NCI-H2227 (cell line): ENCODE data around the gene ITPRIP.
A peak's percentile ranks its signal among the peaks of the same experiment; 100 is the strongest.

Experiments used
- DNase-seq: peaks from one replicate; lab custom pipeline; 2025; ENCODE audit not compliant: unreplicated experiment; lab: John Stamatoyannopoulos, UW

ITPRIP gene

DNA sequence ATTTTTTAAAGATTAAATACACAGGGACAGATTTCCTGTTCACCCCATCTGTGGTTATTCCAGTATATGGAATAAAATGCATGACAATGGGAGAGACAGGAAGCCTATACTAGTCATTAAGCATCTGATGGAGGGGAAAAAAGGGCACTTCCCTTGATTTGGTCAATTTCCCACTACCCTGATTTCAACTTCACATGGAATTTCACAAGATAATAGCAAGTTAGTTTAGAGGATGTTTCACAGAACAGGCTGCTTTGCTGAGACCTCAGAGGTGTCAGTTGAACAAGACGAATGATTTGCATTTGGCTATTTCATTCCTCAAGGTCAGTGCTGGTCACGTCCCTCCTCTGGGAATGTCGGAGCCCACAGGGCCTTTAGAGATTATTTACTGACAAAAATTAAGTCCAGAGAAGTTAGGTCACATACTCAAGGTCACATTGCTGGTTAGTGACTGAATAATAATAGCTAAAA, 4.7 kb upstream of the ITPRIP start:
- DNase-seq = no peak

DNA sequence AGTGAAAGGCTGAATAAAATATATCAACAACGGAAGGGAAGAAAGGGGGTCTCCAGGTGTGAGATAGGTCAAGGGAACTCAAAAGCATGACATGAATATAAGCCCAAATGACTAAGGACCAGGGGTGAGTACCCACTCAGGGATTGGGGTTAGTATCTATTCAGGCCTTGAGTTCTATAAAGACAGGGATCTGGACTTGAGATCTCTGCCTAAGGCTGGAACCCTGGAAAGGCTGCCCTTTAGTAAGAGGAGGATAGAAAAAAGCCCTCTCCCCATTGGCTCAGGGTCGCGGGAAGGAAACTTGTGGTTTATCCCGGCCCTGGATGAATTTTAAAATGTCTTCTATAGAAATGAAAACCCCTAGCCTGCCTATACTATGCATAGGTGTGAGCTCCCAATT, 2.4 kb upstream of the ITPRIP start:
- no peak for DNase-seq

DNA sequence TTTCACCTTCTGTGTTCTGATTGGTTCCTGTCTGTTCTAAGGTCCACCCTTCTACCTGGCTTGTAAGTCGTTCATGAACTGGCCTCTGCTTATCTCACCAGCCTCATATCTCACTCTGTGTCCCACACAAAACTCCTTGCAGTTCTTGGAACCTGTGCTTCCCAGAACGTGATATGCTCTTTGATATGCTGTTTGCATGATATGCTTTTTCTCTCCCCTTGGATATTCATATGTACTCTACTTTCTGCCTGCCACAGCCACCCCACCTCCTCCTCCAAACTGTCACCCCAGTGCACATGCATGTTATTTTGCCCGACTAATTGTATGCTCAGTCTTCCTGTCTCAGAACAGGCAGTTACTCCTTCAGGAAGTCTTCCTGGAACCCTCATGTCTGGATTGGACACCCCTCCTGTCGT, 1.9 kb upstream of the ITPRIP start:
- no peak for DNase-seq

DNA sequence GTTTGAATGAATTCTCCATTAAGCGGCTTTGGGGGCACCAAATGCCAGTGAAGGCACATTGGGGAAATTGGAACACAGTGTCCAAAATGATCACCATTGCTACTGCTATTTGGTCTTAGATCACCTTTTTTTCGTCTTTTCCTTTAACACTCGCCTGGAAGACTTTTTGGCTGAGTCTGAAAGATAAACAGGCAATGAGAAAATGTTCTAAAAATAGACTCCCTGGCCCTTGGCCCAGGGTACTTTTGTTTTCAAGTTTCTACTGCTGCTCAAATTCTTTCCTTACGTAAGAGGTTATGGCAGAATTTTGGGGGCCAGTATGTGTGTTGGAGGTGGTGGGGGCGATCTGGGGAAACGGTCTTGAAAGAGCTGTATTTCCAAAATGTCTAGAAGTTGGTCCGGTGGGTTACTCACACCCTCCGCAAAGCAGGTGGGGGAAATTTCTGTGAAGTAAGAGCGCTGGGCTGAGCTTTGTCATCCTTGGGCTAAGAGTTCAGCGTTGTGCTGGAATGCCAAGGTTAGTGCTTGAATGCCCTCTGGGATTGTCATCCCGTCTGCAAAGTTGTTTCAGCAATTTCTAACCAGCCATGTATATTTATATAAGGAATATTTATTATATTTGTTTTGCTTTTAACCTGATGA, 1.3 kb upstream of the ITPRIP start:
- no peak for DNase-seq

DNA sequence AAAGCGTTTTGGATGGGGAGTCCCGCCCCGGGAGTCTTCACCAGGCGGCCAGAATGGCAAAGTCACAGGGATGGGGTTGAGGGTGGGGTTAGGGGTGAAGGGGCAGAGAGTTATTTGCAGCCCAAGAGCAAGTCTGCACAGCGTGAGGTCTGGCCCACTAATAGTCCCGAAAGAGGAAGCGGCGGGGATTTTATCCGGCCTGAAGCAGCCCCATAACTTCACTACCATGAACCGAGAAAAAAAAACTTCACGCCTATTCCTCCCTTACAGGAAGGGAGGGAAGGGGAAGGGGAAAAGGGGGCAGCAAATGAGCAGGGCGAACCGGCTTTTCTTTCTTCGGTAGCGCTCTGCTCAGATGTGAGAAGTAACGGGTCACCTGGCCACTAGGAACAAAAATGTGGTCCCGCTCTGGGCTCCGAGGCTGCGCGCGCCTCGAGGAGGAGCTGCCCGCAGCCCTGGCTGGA, 712 bp downstream of the ITPRIP start:
- DNase-seq = no peak

DNA sequence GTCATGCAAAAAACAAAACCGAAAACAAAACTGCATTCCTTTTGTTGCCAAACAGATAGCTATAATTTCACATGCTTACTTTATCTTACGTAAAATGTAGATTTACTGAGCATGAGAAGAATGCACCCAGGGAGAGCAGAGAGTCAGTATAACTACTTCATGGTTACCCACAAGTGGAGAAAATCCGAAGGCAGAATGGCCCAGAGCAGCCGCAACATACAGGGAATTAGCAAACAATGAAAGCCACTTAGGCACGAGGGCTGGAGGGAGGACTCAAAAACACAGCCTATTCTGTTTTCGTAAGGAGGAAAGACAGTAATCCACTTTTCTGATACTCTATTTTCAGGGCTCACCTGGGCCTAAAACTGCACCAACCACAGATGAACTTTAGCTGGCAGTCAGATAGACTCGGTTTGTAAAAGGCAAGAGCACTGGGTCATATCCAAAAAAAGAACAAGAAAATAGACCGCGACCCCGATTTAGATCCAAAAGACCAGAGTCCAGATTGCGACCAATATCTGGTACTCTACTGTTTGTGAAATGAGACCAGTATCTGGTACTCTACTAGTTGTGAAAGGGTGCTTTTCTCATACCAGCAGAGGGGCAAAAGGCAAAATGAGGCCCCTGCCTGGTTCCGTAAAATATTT, 1.3 kb downstream of the ITPRIP start:
- no peak for DNase-seq

DNA sequence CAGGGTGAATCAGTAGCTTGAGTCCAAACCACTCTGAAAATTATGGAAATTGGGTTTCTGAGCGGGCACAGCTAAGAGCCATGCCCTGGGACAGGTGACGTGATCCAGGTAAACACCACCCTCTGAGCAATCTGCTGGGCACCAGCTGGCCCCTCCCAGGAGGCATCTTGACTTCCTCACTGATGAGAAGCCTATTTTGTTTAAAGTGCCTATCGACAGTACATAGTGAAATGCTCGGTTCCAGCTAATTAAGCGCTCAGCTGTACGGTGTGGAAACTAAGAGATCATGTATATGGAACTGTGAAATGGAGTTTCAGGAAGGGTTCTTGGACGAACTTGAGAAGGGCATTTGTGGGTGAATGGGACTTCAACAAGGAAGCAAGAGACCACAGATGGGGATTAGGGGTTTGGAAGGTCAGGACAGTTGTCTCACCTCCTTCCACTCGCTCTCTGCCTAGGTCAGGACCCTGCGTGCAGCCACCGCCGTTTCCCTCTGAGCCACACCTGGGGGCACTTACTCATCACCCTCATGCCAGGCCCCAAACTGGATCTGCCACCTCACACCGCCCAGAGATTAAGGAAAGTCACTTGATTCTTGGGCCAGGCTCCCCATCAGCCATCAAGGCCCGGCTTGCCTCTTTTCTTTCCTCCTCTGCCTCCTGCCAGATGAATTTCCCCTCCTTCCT, 3.2 kb downstream of the ITPRIP start:
- no peak for DNase-seq

DNA sequence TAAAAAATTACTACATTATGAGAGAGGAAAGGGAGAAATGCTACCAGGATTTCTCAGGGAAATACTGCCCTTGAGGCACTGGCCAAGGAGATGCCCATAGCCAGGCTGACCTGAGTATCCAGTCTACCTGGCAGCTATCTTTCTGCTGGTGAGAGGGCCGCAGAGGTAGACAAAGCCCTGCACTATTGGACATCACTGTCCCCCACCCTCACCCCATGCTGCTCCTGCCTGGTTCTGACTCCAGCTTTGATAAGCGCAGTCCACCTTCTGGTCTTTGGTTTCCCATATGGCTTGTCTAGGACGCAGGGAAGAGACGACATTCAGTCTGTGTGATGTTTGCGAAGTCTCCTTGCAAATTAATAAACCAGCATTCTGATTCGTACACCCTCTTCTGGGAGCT, 3.7 kb downstream of the ITPRIP start:
- DNase-seq = no peak

DNA sequence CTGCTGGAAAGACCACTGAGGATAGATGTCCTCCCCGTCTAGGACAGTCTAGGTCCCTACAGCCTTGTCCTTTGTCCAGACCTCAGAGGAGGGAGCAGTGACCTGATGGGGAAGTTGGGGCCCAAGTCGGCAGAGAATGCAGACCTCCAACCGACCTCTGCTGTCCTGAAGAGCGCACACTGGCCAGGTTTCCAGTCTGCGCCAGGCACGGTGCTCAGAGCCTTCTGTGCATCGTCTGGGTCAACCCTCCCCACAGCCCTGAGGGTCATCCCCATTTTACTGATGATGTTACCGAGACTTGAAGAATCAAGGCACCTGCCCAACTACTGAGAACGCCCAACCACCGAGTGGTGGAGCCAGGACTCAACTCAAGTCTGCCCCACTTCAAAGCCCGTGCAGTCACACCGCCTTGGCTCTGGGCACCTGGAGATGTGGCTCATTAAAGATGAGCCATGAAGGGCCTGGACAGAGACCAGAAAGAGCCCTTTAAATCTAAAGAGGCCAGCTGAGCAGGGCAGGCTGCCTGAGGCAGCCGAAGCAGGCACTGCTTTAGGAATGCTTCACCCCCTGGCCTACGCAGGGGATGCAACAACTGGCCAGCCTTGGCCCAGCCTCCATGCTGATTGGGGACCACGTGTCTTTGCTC, 4.4 kb downstream of the ITPRIP start:
- DNase-seq = no peak

DNA sequence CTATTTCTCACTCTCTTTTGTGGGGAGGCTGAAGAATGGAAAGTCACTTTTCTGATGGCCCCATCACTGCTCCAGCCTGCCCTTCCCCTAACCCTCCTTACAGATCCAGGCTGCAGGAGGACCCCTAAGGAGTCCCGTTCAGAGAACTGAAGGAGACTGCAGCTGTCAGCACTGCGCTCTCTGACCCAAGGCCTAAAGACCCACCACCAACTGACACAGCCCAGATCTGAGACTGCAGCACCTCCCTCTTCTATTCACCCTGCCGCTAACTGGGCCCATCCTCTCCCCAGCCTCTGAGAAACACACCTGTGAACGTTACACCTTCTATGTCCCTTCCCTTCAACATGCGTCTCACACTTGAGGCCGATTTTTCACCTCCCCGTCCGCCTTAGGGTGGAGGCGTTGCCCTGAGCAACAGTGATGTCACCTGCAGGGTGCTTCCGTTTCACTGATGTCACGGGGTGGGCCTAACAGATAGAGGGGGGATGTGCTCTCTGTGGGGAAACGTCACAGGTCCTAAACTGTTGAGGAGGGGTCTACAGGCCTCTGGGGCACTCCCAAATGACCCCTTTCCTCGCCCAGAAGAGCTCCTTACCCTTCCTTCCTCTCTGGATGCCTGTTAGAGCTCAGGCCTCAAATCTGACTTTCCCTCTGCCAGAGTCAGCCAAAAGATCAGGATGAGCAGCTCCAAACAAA, 5.1 kb downstream of the ITPRIP start:
- no peak for DNase-seq

DNA sequence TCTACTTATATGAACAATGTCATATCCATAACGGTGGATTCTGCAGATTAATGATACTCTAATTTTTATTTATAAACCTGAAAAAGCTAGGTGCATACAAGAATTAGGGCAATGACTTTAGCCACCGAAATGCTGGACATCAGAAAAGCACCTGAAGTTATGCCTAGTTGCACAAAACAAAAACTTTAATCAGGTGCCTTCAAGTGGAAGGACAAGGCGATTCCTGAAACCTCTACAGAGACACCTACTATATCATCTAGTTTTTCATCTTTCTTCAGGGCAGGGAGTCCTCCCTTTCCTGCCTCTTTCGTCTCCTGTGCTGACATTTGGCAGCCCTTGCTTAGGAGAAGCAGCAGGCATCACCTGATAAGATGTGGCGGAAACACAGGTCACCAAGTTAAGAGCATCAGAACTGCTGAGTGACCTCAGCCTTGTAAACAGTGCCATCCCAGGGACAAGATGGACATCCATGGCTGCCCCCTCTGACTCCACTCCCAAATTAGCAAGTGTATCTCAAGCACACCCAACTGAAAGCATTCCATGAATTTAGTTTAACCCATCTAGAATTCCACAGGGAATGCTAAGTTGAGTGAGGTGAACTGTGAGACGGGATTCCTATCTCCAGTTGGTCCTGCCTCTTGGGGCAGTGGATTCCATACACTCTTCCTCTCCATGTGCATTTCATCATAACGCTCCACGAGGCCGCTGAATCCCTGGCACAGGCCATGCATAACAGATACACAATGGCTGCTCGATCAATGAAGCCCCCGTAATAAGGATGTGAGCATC, 5.8 kb downstream of the ITPRIP start:
- DNase-seq = no peak

DNA sequence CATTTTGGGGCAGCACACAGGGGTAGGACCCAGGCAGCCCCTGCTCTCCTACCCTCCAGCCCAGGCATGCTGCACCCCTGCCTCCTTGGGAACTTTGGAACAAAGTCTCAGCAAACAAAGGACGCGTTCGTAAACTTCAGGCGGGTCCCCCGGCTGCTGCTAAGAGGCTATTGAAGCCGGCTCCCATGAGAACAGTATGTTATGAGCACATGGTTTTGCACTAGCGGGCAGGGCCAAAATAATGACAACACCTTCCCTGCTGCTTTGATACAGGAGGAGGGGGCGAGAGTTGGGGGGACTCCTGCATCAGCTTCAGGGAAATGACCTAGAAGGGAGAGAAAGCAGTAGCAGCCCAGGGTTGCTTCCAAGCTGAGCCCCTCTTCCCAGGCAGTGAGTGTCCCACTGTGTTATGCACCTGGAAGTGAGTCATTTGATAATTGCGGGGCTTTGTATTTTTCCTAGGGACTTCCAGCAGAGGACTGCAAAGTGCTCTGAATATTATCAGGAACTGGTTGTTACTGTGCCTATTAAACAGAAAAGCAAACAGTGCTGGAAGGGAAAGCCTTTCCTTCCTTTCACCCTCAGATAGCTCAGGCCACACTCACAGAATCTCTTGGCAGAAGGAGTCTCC, 6.9 kb downstream of the ITPRIP start:
- DNase-seq = peak; percentile 84

DNA sequence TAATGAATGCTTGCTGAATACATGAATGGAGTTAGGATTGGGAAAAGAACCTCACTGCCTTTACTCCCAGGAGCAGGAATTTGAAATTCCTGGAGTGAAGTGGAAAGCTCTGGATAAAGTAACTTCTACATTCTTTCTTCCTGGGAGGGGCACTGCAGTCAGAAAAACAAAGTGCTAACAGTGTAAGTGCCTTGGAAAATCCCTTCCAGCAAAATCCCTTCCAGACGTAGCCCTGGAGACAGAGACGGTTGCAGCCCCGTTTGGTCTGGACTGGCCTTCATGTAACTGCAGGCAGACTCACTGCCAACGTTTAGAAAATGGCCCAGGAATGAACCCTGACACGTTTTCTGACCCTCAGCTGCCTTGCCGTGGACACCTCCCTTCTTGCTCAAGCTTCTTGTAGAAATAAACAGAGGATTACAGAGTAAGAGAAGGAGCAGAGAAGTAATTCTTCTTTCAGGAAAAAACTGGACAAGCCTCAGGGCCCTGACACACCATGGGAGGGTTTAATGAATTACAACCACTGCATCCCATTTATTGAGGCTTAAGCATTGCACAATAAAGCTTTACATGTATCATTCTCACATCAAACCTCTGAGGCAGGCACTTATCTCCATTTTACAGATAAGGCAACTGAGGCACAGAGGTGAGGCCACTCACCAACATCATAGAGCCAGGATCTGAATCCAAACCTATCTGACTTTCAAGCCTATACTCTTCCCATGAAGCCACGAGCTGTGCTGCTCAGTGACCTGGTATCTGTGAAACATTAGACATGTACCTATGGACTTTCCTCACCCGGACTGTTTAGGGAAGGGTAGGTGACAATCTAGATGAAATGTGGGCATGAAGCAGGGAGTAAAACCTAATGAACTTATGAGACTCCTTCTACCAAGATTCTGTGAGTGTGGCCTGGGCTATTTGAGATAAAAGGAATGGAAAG, 7.8 kb downstream of the ITPRIP start:
- no peak for DNase-seq

DNA sequence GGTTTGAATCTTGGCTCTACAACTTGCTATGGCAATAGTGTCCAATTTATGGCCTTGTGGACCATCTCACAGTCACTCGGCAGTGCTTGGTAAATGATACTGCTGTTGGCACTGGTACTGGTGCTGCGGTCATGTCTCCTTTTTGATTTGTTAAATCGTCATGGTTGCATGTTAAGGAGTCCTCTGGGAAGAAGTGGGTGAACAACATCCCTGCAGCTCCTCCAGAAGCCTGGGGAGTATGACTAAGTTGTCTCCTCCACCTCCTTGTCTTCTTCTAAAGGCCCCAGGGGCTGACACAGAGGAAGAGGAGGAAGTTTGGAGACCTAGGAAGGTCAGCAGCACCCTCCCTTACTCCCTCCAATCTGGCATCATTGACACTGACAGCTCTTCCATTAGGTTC, 8.5 kb downstream of the ITPRIP start:
- DNase-seq = no peak

DNA sequence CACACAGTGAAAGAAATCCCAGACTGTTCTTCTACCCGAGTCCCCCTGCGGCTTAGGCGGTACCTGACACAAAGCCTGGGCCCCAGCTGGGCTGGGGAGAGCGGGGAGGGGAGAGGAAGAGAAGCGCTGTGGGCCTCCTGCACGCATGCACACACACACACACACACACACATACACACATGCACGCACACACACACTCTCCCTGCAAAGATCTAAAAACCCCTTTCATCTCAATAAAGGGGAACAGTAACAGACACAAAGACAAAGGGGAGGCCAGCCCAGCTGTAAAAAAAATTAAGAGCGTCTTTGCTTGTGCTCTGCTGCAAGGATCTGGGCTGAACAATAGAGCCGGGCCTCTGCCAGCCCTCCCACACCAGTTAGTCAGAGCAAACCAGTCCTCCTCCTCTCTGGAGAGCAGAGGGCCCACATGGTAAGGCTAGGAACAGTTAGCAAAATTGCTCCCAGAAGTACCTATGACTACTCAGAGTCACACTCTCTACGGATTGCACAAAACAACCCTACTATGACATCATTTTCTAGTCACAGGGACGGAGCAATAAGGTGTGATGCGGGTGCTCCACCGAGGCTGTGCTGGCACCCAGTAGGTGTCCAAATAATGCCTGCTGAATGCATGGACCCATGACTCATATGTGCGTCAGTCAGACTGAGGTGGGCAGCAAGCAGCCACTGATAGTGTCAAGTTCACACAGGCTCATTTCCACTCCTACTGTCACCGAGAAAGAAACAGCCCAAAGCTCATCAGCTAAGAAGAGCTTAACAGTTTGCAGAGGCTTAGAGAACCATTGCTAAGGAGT, 9.2 kb downstream of the ITPRIP start:
- DNase-seq = peak; percentile 83

DNA sequence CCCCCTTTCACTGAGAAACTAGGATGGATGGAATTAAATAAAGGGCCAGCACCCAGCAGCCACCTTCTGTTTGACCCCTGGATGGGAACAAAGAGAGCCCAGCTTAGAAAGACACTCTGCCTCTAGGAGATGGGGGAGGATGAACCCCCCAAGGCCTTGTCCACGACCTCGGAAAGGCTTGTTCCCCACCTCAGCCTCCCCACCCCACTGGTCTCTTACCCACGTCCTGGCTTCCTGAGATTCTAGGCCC, 9.7 kb downstream of the ITPRIP start:
- no peak for DNase-seq

DNA sequence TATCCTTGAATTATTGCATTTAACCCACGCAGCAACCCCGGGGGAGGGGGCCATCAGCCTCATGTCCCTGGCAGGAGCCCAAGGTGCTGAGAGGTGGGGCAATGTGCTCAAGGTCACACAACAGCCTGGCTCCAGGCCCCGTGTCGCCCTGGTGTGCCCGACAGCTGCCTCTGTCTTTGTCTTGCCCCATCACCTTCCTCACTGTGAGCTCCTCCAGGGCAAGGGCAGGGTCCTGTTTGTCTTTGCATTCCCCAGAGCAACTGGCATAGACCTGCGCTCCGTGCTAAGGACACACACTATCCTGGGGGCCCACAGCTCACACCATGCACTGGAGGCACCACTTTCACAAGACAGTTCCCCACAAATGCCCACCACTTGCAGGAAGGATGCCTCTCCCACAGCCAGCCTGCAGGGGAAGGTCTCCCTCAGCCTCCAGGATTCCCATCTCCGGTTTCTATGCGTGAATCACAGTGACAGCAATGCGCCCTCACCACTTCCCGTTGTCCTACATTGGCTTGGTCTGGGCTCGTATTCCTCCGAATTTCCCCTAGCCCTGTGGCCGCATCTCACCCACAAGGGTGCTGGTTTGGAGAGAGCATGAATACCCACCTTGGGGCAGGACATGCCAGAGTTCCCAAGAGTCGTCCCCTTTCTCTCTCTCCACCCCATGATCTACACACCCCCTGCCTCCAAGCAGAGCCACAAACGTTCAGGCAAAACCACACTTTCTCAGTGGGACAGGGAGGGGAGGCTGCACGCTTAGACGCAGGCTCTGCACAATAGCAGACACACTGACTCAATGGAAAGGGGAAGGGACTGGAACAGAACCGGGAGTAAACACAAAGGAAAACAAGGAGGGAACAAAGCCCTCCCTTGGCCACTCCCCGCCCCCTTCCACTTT, 10.3 kb downstream of the ITPRIP start:
- DNase-seq = peak; percentile 56
